T47D (cell line): ENCODE measurements around the gene POLH.
"Not testable (repeated sequence)": the region's sequence is repeated elsewhere in the genome, so short reads cannot be mapped to it uniquely, and the experiment has no call there.

Experiments
- DNase-seq, 2 experiments: peaks; one replicate each; pipeline versions ENCODE4 v3.0.0 to v3.0.0-alpha.2; 2011 to 2012; ENCODE audit warnings: low read depth in 1 of 2, low spot score in 1 of 2
- JUND ChIP-seq: IDR thresholded peaks from 2 replicates; pipeline ENCODE4 v1.6.1; 2012; ENCODE audit warnings: low read depth
- in situ Hi-C: cut with HindIII; loops from 2 replicates; pipeline ENCODE4 v1.10.0; 2016; ENCODE audit warnings: low sequenced_read_pairs, low pct_unique_long_range_greater_than_20kb

The POLH gene

DNA sequence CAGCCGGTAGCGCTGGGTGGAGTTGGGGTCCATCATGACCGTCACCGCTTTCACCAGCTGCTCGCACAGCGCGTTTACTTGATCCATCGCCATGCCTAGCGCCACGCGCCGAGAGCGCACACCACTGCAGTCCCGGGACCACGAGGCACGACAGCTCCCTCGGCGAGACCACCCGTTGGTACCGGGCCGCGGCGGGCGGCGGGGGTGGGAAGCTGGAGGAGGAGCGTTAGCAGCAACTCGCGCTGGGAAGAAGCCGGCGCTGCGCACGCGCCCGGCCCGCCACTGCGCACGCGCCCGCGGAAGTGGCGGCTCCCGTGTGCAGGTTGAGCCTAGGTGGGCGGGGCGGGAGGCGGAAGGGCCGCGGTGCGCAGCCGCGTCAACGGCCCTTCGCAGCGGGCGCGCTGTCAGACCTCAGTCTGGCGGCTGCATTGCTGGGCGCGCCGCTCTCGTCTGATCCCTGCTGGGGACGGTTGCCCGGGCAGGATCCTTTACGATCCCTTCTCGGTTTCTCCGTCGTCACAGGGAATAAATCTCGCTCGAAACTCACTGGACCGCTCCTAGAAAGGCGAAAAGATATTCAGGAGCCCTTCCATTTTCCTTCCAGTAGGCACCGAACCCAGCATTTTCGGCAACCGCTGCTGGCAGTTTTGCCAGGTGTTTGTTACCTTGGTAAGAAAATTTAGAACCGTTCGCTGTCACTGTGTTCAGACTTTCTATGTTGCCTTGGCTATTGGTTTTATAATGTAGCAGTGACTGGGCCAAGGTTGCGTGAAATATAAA, at the start of gene POLH, which contains the start of gene XPO5:
POLH (plus strand) TSS at position 414 of the 780 bp plus-strand sequence. CDS start 6,135 bp downstream, outside the sequence.
XPO5 (minus strand) TSS at position 267 of the 780 bp plus-strand sequence; CDS start at position 93, 174 bp downstream.
- DNase-seq = peak; percentile 91 to 95
- no peak for TF ChIP-seq JUND
- in situ Hi-C loops = no loop called here

DNA sequence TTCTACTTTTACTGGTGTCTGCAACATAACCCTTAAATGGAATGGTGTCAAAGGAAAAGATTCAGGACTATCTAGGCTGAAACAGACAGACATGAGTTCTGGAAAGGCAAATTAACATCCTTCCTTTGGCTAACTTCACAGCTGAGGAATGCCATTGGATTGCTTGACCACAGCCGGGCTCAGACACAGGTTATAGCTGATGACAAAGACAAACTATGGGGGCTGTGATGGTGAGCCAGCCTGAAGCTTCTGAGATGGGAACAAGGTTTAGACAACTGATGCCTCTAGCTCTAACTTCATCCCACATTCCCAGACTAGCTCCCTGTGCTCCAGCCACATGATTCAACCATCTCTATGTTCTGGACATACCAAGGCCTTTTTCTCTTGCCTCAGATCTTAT, 43.8 kb upstream of the POLH start:
- no peak for TF ChIP-seq JUND
- in situ Hi-C loops = no loop called here
- no peak for DNase-seq

DNA sequence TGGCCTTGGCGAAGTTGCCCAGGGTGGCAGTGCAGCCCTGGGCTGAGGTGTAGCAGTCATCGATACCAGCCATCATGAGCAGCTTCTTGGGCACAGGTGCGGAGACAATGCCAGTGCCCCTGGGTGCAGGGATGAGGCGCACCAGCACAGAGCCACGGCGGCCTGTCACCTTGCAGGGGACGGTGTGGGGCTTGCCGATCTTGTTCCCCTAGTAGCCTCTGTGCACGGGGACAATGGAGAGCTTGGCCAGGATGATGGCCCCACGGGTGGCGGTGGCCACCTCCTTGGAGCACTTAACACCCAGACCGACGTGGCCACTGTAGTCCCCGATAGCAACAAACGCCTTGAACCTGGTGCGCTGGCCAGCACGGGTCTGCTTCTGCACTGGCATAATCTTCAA, 37.0 kb upstream of the POLH start:
- in situ Hi-C loops = not testable (repeated sequence)

DNA sequence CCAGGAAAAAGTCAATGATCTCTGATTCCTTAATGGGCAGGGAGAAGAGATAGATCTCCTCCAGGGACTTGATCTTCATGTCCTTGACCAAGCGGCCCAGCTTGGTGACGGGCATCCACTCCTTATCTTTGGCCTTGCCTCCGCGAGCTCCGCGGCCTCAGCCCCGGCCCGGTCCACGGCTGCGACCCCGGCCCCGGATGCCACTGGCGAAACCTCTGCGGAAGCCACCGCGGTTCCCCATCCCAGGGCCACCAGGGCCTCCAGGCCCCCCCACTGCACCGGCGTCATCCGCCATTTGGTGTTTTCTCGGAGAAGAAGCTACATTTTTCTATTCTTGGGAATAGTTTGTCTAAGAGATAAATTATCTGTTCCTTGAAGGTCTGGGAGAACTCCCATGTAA, 36.6 kb upstream of the POLH start:
- in situ Hi-C loops, DNase-seq: not testable (repeated sequence)

More for the DNA sequence above, 37.0 kb upstream of the POLH start:
- not testable (repeated sequence) for DNase-seq

DNA sequence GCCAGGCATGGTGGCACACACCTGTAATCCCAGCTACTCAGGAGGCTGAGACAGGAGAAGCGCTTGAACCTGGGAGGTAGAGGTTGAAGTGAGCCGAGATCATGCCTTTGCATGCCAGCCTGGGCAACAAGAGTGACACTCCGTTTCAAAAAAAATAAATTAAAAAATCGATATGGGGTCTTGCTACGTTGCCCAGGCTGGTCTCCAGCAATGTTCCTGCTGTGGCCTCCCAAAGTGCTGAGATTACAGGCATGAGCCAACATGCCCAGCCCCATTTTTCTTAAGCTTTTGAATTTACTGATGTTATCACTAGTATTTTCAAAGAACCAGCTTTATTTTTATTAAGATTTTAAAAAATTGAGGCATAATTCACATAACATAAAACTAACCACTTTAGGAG, 35.5 kb upstream of the POLH start:
- no peak for TF ChIP-seq JUND
- in situ Hi-C loops = no loop called here
- no peak for DNase-seq

DNA sequence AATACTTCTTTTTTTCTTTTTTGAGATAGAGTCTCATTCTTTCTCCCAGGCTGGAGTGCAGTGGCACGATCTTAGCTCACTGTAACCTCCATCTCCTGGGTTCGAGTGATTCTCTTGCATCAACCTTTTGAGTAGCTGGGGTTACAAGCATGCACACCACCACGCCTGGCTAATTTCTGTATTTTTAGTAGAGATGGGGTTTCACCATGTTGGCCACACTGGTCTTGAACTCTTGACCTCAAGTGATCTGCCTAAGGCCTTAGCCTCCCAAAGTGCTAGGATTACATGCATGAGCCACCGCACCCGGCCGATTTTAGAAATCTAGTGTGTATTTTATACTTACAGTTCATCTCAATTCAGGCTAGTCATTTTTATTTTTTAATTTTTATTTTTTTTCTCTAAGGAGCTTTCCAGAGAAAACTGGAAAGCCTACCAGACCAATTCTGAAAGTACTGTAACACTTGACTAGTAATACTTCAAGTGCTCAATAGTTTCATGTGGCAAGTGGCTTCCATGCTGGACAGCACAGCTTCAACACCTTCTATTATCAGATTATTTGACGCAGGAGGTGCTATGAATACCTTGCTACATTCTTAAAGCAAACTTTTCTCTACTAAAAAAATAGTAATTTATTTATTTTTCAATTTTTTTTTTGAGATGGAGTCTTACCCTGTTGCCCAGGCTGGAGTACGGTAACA, 34.1 kb upstream of the POLH start:
- DNase-seq = no peak
- in situ Hi-C loops = no loop called here
- TF ChIP-seq JUND = no peak

DNA sequence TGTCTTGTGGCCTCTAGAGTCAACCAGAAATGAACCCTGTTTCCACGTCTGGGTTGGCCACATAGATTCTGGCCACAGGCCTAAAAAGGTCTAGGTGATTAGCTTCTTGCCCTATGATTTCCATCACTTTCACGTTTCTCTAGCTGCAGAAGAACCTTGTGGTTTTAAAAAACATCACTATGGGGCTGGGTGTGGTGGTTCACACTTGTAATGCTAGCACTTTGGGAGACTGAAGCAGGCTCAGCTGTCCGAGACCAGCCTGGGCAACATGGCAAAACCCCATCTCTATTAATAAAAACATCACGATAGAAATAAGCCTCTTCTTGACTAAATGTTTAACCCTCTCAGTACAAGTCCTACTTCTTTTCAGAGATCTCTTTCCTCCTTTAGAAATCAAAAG, 31.5 kb upstream of the POLH start:
- DNase-seq = no peak
- in situ Hi-C loops = no loop called here
- TF ChIP-seq JUND = no peak

DNA sequence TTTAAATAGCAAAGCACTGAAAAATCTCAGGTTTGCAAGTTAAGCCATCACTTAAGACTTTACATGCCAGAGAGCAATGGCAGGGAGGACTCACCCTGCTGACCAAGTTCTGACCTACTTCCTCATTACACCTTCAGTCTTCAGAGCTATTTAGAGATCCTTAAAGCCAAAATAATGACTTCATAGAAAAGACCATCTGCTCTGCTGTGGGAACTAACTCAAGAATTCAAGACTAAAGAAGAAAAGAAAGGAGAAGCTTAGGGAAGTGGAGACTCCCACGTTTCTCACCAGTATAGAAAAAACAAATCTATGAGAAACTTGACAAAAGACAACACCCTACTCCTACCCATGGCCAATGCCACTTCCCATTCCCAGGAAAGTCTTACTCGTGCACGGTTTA, 28.8 kb upstream of the POLH start:
- TF ChIP-seq JUND = no peak
- DNase-seq = no peak
- in situ Hi-C loops = no loop called here

DNA sequence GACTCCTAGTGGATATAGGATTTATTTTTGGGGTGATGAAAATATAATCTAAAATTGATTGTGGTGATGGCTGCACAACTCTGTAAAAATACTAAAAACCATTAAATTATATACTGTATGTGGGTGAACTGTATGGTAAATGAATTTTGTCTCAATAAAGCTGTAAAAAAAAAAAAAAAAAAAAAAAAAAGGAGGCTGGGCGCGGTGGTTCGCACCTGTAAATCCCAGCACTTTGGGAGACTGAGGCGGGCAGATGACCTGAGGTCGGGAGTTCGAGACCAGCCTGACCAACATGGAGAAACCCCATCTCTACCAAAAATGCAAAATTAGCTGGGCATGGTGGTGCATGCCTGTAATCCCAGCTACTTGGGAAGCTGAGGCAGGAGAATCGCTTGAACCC, 18.4 kb upstream of the POLH start:
- DNase-seq, in situ Hi-C loops: not testable (repeated sequence)

DNA sequence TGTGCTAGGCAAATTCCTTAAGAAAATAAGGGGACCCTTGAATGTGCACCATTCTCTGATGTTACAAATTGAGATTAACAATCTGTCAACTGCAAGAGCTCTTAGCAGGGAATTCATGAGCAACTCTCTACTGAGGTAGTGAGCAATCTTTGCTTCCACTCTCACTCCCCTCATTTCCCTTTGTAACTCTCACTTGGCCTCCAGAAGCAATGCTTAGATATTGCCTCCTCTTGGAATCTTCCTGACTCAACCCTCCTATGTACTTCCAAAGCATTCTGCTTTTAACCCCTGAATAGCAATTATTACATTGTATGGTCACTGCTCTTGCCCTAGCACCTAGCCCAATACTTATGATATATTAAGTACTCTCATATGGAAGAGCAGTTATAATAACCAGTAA, 16.7 kb upstream of the POLH start:
- in situ Hi-C loops = no loop called here
- TF ChIP-seq JUND = no peak
- DNase-seq = no peak

DNA sequence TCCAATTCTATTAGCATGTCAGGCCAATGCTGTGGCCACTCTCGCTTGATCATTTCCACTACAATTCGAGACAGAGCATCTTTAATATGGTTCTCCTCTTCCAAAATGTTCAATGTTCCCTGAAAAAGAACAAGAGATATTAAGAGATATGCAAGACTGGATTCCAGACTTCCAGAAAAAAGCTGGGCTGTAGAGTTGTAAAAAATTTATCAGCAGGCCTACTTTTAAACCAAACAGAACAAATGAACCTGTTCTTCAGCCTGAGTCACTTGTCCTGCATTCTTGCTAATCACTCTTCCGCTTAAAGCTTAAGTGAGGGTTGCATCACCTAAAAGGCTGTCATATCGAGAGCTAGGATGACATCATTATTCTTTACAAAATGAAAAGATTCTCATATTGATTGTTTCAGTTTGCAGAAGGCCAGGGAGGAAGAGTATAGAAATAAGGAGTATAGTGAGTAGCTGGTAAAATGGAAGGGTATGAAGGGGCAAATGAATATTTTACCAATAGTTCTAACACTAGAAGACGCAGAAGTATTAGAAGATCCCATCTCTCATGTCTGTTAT, 5.0 kb upstream of the POLH start:
- TF ChIP-seq JUND = no peak
- in situ Hi-C loops = no loop called here
- no peak for DNase-seq

DNA sequence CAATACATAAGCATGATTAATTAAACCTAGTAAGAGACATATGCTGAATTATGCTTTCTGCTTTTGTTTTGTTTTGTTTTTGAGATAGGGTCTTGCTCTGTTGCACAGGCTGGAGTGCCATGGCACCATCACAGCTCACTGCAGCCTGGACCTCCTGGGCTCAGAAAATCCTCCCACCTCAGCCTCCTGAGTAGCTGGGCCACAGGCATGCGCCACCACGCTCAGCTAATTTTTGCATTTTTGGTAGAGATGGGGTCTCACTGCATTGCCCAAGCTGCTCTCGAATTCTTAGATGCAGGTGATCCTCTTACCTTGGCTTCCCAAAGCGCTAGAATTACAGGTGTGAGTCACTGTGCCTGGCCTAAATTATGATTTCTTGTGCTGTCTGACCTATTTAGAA, 4.0 kb upstream of the POLH start:
- DNase-seq = no peak
- in situ Hi-C loops = no loop called here
- no peak for TF ChIP-seq JUND

DNA sequence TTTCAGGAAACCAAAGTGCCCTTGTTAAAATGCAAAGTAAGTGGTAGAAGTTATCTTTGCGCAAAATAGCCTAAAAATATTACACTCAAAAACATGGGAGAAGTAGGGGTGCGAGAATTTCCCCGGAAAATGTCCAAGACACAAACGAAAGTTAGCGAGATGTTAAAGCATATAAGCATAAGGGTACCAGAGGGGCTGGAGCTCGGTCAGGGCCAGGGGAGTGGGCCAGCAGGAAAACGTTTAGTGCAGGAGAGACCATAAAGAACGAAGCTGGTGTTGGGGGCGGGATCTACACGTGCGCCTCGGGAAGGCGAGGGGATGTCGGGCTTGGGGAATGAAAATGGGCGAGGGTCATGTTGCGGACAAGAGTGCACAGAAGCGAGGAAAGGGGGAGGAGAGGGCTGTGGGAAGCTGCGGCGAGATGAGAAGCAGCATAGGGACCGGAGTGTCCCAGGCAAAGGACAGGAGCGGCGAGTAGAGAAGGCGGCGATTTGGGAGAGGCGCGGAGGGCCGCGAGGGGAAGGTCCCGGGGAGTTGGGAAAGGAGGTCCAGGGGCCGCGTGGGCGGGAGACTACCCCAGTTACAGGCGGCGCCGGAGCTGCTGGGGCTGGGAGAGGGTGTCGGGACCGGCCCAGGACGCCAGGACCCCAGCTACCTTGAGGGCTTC, 747 bp upstream of the POLH start:
- peak in 1 of 2 experiments; percentile 27 for DNase-seq
- TF ChIP-seq JUND = no peak
- in situ Hi-C loops = no loop called here
